DMS 273 treated with DMSO at 0.1 percent for 48 hours (cell line): ENCODE measurements around the gene TLX1.
"Not testable (repeated sequence)": the region's sequence is repeated elsewhere in the genome, so short reads cannot be mapped to it uniquely, and the experiment has no call there.

ENCODE experiments used
- DNase-seq: peaks from one replicate; lab custom pipeline; 2025; lab: John Stamatoyannopoulos, UW

TLX1 gene

DNA sequence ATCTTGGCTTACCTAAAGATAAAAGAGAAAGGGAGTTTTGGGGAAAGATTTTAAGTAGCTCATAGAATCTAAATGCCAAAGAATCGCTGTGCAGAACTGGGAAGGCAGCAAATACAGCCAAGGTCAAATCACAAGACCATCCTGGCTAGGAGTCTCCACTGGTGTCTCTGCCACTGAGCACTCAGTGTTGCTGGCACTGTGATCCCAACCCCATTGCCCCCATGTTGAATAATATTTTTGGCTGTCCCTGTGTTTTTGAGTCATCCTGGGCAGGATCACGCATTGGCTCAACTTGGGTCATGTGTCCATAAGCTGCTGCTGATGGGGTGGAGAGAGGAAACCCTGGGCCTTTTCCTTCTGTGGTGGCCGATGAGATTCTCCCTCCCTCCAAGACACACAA, 21.2 kb downstream of the TLX1 start:
- no peak for DNase-seq

DNA sequence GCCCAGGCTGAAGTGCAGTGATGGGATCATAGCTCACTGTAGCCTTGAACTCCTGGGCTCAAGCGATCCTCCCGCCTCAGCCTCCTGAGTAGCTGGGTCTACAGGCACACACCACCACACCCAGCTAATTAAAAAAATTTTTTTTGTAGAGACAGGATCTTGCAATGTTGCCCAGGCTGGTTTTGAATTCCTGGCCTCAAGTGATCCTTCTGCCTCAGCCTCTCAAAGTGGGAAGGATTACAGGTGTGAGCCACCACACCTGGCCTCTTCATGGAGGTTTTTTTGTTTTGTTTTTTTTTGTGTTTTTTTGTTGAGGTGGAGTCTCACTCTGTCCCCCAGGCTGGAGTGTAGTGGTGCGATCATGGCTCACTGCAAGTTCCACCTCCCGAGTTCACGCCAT, 23.4 kb downstream of the TLX1 start:
- not testable (repeated sequence) for DNase-seq

- no peak for DNase-seq
Measured at GRCh38 chr10:101155896-101156295, 24.8 kb downstream of the TLX1 start.

DNA sequence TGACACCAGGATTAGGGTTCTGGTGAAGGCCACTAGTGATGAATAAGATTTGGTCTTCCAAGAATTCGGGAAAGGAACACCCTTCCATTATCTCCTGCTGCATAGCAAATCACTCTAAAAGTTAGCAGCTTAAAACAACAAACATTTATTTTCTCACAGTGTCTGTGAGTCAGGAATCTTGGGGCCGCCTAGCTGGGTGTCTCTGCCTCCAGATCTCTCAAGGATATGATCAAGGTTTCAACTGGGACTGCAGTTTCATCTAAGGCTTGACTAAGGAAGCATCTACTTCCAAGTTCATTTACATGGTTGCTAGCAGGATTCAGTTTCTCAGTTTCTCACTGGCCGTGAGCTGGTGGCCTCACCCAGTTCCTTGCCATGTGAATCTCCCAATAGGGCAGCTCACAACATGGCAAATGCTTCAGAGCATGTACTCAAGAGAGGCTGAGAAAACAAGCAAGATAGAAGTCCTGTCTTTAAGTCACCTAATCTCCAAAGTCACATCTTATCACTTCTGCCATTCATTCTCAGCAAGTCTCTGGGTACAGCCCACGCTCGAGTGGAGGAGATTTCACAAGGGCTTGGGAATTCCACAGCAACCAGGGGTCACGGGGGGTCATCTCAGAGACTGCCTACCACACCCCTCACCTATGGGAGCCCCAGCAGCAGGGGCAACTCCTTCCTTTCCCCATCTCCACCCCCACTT, 26.8 kb downstream of the TLX1 start:
- DNase-seq: no peak

DNA sequence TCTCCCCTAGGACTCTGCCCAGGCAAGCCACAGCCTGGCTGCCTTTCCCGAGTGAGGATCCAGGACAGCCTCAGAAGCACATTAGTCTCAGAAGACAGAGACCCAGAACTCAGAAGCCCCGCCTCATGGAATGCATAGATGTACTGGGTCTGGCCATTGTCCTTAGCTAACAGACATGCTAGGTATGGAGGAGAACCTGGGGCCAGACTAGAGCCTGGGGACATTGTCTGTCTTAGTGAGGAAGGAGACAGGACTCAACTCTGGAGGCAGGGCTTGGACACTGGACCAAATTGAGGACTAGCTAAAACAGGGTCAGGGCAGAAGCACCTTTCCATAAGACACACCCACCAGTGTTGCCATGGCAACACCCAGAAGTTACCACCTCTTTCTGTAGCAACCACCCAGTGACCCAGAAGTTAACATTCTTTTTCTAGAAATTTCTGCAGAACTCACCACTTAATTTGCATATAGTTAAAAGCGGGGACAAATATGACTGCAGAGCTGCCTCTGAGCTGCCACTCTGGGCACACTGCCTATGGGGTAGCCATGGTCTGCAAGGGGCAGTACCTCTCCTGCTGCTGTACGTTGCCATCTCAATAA, 27.5 kb downstream of the TLX1 start:
- DNase-seq: no peak

DNA sequence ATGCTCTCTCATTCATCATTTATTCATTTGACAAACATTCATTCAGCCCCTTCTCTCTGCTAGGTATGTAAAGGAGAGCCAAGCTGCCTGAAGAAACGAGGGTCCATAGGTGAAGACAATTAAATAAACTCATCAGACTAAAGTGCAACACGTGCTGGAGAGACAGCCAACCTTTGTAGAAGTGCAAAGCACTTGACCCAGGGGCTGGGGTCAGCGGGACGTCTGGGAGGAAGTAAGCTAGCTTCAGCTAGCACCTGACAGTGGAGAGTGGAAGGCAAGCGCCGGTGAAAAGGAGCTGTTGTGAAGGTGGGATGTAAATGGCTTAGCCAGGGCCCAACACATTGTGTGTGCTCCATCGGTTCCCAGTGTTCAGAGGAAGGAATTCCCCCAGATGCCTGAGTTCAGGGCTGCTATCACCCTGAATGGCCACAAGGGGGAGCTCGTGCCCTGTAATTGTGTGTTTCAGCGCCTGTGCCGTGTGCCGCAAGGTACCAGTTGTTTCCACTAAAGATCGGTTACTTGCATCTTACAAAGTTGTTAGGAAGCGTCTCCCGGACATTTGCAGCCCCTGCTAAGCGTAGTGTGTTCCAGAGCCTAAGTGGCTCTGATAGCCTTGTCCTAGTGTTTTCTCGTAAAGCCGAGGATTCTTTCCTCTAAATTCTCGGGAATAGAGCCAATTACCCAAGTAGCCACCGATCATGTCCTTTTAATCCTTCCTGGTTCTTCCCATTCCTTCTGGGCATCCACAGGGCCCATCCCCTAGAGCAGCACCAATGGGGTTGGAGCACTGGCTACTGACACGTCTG, 30.6 kb downstream of the TLX1 start:
- DNase-seq: peak; percentile 39

- DNase-seq: no peak
Measured at GRCh38 chr10:101162677-101163076, 31.6 kb downstream of the TLX1 start.

DNA sequence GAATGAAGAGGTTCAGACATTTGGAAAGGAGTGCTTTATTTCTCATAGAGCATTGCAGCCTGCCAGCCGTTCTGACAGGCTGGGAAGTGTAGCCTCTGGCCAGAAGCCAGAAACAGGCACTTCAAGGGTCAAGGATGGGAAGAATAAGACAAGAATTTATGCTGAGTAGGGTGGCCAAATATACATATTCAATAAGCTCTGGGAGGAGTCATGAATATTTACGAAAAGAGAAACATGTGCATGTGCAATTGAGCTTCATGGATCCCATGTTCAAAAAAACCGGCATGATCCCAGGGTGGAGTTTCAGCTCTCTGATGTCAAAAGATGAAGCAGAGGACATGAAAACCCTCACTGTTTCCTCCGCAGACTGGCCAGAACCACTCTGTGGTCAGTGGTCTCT, 32.9 kb downstream of the TLX1 start:
- no peak for DNase-seq

- no peak for DNase-seq
Measured at GRCh38 chr10:101165736-101166135, 34.6 kb downstream of the TLX1 start.

DNA sequence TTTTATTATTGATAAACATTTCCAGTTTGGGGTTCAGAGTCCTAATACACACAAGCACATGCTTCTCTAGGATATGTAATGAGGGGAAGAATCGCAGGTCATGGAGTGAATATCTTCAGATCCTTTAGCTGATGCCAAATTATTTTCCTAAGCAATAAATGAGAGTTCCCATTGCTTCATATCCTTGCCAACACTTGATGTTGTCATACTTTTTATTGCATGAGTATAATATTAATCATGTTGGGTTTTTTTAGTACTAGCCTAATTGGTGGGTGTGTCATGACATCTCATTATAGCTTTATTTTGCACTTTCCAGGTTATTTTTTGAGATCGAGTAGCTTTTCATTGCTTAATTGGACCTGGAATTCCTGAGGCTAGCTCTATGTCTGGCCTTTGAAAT, 35.3 kb downstream of the TLX1 start:
- DNase-seq: no peak

DNA sequence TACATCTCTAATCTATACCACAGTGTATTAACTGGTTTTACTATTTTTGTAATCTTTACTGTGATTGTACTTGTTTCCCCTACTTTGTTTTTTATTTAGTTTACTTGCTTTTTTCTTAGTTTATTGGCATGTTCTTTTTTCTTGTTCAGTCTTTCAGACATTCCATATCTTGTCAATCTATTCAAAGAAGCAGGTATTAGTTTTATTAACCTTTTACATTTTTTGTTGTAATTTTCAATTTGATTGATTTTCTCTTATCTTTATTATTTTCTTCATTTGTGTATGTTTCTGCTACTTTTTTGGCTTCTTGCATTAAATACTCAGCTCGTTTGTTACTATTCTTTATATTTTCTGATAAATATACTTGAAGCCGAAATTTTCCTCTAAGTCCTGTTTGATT, 41.6 kb downstream of the TLX1 start:
- no peak for DNase-seq

- DNase-seq: no peak
Measured at GRCh38 chr10:101174319-101174718, 43.2 kb downstream of the TLX1 start.

DNA sequence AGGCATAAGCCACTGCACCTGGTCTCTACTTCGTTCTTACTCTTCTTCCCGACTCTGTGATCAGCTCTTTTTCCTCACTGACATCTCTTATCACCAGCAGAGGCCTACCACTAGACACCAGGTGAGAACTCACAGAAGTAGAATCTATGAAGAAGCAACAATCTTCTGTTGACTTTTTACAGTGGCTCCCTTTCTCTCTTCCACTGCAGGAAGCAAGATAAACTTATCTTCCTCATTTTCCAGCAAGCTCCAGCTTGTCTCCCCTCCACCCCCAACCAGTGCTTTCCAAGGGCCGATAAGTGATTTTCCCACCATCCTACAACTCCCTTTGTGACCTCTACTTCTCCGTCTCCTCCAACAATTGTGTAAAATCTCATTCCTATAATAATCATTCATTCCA, 45.5 kb downstream of the TLX1 start:
- DNase-seq: no peak

GRCh38 chr10:101182936-101183335, 51.8 kb downstream of the TLX1 start:
- no peak for DNase-seq

DNA sequence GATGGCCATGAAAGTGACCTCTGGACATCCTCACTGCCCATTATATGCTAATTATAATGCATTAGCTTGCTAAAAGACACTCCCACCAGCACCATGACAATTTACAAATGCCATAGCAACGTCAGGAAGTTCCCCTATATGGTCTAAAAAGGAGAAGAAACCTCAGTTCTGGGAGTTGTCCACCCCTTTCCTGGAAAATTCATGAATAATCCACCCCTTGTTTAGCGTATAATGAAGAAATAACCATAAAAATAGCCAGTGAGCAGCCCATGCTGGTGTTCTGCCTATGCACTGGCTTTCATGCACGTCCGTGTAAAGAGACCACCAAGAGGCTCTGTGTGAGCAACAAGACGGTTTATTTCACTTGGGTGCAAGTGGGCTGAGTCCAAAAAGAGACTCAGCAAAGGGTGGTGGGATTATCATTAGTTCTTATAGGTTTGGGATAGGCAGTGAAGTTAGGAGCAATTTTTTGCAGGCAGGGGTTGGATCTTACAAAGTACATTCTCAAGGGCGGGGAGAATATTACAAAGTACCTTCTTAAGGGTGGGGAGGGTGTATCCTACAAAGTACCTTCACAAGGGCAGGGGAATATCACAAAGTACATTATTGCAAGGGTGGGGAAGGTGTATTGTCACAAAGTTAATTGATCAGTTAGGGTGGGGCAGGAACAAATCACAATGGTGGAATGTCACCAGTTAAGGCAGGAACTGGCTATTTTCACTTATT, 52.5 kb downstream of the TLX1 start:
- no peak for DNase-seq
